Hematopoietic multipotent progenitor cell treated with erythropoietin and hydrocortisone succinate and interleukin-3 and kit ligand, for 8 days (in vitro differentiated cells): ENCODE measurements around the gene WDR31.
"Not testable (repeated sequence)": the region's sequence is repeated elsewhere in the genome, so short reads cannot be mapped to it uniquely, and the experiment has no call there.

Experiments
- DNase-seq: peaks from one replicate; pipeline ENCODE4 v3.0.0-alpha.2; 2015

Gene WDR31

DNA sequence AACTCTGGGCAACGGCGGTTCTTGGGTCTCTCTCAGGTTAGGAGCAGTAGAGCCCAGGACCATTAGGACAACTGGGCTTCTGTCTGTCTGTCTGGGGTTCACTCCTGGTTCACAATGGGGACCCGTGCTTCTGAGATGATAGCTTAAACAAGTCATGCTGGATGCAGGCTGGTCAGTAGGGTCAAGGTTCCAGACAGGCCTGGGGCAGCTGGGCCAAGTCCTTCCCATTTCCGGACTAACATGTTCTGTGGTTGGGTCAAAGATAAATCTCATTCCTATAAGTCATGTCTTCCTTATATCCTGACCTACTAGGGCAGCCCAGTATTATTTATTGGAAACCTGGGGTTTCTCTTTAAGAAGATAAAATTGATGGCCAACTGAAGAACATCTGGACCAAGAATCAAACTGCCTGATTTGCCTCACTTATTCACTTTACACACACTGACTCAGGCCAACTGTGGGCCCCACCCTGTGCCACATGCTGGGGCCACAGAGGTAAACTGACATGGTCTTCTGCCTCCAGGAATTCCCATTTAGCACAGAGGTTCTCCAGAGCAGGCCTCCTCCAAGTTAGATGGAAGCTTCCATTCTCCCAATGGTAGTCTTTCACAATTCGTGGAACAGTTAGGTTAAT is 28.4 kb upstream of the WDR31 start:
- no peak for DNase-seq

DNA sequence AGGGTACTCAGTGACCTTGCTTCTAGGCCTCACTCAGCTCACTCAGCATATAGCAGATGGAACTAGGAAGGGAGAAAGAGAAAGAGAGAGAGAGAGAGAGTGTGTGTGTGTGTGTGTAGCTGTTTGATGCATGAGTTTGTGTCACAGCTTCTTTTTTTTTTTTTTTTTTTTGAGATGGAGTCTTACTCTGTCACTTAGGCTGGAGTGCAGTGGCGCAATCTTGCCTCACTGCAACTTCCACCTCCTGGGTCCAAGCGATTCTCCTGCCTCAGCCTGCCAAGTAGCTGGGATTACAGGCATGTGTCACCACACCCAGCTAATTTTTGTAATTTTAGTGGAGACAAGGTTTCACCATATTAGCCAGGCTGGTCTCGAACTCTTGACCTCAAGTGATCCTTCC is 25.6 kb upstream of the WDR31 start:
- DNase-seq: not testable (repeated sequence)

DNA sequence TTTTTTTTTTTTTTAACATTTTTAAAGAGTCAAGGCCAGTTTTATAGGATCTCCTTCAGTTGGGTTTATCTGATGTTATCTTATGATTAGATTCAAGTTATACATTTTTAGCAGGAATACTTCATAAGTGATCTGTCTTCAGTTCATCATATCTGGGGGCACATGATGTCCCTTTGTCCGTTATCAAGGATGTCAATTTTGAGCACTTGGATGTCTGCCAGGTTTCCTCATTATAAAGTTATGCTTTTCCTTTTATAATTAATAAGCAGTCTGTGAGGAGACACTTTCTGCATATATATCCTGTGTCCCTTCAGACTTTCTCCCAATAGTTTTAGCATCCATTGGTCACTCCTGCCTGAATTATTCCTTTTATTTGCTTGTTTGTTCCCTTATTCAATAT is 24.9 kb upstream of the WDR31 start:
- DNase-seq: peak; percentile 81

DNA sequence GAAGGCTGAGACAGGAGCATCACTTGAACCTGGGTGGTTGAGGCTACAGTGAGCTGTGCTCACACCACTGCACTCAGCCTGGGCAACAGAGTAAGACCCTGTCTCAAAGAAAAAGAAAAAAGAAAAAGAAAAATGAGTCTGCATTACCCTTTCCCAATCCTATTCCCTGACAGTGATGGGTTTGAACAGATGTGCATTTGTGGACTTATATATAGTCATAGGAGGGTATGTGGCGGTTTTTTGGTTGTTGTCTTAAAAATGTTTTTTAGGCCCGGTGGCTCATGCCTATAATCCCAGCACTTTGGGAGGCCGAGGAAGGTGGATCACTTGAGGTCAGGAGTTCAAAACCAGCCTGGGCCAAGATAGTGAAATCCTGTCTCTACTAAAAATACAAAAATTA is 23.3 kb upstream of the WDR31 start:
- no peak for DNase-seq

DNA sequence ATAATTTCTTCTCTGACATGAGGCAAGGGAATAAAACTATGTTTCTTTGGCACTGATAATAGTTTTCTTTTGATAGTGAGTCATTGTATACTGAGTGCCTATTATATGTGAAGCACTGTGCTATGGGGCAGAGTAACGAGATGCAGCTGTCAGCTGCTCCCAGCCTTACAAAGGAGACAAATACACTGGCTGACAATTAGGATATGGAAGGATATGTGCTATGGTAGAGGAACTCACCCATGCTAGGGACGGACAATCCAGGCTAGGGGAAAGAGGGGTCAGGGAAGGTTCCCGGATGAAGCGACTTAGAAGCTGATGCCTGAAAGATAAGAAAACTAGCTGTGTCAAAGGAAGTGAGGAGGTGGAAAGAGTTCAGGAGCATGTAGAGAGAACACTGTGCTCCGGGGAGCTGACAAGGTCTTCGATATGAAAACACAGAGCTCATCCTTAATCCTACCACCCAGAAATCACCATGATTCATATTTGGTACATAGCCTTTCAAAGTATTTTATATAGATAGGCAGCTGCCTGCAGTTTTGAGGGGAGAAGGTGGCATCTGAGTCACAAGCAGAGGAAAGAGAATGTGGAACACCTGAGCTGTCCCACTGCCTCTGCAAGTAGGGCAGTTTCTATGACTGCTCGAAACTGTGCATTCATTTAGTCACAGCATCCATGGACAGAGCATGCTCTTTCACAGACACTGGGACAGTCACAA is 21.4 kb upstream of the WDR31 start:
- DNase-seq: no peak

DNA sequence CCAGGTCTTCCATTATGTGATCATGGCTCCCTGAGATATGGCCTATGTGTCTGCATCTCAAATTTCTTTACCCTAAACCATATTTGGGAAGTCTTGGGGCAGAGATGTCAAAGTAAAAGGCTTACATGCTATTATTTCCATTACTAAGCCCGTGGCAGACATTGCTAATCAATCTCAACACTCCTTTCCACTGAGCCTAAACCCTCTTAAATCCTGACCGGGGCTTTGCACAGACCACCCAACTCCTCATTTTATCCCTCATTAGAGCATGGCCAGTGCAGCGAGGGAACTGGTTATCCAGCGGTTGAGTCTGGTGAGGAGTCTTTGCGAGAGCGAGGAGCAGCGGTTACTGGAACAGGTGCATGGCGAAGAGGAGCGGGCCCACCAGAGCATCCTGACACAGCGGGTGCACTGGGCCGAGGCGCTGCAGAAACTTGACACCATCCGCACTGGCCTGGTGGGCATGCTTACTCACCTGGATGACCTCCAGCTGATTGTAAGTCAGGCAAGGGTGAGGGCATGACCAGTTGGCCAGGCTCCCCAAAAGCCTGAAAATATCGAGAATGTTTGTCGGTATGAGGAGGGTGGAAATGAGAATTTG is 20.3 kb upstream of the WDR31 start:
- DNase-seq: no peak

DNA sequence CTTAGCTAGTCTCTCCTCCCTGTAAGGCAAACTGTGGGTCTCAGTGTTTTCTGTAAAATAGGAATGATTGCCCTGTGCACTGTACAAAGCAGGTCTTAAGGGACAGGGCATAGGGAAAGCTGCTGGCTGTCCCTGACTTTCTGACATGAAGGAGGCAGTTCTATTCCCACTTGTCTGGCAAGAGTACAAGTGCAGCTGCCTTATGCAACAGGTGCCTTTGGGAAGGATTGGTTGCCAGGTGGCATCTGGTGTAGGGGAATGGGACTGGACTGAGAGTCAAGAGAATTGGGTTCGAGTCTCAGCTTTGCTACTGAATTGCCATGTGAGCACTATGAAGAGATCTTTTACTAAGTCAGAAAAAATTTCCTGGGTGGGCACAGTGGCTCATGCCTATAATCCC is 19.3 kb upstream of the WDR31 start:
- DNase-seq: no peak

DNA sequence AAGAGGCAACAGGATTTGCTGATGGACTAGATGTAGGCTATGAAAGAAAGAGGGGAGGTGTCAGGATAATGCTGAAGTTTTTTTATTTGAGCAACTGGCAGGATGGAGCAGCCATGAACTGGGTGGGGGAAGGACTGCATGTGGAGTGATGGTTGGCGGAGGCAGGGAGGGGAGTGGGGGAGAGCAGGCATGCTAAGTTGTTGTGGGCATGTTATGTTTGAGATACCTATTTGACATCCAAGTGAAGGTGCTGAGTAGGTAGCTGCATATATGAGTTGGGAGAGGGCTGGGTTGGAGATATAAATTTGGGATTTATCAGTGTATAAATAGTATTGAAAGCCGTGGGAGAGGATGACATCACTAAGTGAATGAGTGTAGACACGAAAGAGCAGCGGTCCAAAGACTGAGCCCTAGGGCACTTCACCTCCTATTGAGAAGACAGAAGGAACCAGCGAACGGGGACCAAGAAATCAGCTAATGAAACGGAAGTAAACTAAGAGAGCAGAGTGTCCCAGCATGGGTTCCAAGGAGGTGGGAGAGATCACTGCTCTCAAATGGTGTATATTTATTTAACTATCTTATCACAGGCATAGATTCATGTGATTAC is 16.7 kb upstream of the WDR31 start:
- no peak for DNase-seq

DNA sequence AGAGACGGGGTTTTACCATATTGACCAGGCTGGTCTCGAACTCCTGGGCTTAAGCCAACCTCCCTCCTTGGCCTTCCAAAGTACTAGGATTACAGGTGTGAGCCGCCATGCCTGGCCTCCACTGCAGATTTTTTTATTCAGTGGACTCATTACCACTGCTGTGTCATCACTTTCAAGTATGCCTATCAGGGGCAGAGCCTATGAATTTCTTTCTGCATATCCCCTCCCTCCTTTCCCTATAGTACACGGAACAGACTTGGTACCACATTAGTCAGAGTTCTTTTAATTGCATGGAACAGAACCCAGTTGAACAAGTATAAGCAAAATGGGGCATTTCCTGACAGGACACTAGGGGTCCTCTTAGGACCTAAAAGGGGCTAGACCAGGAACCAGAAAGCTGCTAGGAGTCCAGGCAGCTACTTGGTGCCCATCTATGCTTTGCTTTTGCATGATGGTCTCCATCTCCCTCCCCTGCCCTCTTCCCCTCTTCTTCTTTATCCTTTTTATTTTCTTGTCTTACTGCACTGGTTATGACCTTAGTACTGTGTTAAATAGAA is 15.0 kb upstream of the WDR31 start:
- peak; percentile 59 for DNase-seq

DNA sequence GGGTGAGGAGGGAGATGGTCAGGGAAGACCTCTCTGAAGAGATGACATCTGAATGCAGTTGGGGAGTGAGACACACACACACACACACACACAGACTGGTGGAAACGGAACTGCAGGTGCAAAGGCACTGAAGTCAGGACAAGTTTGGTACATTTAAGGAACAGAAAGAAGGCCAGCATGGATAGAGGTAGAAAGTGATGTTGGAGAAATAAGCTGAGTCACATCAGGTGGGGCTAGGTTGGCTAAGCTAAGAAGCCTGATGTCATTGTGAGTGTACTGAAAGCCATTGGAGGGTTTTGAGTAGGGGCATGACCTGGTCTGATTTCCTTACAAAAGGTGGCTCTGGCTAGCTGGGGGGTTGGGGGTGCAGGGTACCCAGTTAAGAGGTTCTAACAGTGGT is 12.3 kb upstream of the WDR31 start:
- no peak for DNase-seq

DNA sequence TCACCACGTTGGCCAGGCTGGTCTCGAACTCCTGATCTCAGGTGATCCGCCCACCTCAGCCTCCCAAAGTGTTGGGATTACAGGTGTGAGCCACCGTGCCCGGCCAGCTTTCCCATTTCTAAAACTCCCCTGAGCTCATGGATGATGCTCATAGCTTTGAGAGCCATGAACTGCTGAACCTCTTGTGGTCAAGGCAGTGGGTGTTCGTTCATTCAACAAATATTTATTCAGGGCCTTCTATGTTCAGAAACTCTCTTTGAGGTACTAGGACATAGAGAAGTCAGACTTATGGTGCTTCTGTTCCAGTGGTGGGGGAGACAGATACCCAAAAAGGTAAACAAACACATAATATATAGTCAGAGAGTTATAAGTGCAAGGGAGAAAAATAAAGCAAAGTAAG is 11.9 kb upstream of the WDR31 start:
- no peak for DNase-seq

DNA sequence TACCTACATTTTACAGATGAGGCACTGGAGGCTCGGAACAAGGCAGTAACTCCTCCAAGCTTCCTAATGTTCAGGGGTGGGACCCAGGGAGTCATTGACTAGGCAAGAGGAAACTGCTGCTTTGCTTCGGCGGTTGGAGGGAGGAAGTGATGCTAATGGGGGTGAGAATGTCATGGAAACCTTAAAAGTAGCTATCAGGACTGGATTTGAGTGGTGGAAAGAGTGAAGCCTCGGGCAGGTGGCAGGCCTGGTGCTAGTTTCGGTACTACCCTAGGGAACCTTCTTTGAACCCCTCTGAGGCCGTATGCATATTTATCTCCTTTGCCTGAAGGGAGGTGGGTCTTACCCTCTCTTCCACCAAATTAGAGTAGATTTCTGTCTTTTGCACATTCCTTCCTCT is 10.9 kb upstream of the WDR31 start:
- no peak for DNase-seq

DNA sequence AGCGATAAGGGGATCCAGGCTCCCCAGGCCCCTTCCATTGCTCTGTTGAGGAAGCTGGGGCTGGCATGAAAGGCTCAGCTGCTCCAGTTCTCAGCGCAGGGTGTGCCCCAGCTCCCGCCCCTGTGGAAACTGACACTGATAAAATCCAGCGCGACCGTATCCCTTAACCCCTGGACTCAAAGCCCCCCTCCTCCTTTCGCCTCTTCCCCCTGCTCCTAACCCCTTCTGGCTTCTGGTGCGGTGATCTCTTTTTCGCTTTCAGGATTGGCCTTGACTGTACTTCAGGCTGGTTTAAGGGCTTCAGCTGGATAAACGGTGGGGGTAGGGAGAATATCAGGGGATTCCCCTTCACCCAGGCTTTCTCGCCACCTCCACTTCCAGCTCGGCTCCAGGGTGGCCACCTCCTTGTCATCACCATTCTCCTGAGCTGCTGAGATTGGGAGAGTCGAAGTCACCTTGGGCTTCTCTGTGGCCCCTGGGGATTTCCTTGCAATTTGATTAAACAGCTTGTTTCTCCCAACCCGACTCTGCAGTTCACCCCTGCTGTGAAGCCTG is 10.1 kb upstream of the WDR31 start:
- no peak for DNase-seq

DNA sequence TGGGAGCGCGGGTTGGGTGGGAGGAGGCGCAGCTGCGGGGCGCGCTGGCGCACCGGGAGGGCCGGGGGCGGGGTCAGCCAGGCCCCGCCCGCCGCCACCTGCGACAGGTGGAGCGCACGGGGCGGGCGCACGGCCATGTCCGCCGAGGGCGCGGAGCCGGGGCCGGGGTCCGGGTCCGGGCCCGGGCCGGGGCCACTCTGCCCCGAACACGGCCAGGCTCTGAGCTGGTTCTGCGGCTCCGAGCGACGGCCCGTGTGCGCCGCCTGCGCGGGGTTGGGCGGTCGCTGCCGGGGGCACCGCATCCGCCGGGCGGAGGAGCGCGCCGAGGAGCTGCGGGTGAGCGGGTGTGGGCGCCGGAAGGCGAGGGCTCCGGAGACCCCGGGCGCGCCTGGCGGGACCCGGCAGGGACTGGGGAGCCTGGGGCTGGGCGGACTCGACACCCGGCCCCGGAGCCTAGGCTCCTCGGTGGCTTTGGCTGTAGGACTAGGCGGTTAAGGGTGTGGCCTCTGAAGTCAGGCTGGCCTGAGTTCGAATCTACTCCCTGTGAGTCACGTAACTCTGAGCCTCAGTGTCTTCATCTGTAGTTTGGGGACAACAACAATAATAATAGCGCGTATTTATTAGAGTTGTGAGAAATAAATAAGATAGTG is 9.5 kb upstream of the WDR31 start, which contains the start of gene BSPRY:
BSPRY (plus strand) TSS at position 97 of the 650 bp plus-strand sequence; CDS start at position 136, 39 bp downstream.
- peak; percentile 79 for DNase-seq

DNA sequence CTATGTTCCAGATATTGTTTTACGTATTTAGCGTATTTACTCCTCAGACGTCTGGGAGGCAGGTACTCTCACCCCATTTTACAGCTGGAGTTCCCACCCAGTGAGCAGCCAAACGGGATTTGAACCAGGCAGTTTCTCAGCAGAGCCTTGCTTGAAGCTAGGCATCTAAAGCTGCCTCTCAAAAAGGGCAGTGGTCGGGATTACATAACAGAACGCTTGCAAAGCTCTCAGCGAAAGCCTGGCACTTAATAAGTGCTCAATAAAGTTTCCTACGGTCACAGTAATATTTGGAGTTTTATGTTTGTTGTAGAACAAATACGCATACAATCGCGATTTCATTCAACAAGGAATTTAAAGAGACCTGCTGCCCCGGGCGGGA is 9.0 kb upstream of the WDR31 start:
- DNase-seq: no peak

DNA sequence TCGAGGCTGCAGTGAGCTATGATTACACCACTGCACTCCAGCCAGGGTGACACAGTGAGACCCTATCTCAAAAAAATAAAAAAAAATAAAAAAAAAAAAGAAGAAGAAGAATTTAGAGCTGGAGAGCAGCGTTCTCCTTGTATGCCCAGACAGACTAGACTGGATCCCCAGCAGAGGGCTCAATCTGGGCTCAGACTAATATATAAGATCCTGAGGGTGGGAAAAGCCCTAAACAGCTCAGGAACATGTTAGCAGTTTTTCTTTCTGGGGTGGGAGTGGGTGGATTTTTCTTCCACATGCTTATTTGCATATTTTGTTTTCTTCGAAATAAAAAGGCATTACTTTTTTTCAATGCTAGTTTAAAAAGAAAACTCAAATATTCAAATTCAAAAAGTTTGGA is 8.4 kb upstream of the WDR31 start:
- DNase-seq: no peak

DNA sequence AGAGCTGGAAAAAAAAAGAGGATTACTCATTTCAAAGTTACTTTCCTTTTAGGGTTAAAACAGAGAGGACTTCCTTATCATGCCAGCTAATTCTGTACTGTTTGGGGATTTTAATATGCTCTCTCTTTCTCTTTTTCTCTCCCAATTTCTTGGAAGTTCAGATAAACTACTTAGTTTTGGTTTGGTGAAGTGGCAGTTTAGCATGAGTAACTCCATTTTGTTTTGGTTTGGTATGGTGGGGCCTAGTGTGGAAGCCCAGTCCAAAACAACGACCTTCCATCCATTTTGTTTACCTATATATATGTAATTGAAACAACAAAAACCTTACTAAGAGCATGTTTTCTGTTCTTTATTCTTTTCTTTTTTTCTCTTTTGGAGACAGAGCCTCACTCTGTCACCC is 5.6 kb upstream of the WDR31 start:
- DNase-seq: no peak

DNA sequence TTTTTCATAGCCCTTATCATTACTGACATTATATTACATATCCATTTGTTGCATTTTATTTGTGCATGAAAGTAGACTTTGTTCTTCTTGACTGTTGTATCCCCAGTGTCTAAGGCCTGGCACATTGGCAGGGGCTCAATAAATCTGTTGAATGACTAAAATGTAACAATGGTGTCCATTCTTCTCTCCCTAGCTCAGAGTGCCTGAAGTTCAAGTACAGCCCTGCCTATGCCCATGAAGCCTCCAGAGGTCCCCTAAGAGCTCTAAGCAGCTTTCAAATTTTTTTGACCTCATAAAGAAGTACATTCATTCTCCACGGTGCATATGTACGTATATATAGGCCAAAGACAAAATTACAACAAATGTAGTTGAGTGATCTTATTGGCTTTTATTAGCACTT is 5.1 kb upstream of the WDR31 start:
- peak; percentile 30 for DNase-seq

DNA sequence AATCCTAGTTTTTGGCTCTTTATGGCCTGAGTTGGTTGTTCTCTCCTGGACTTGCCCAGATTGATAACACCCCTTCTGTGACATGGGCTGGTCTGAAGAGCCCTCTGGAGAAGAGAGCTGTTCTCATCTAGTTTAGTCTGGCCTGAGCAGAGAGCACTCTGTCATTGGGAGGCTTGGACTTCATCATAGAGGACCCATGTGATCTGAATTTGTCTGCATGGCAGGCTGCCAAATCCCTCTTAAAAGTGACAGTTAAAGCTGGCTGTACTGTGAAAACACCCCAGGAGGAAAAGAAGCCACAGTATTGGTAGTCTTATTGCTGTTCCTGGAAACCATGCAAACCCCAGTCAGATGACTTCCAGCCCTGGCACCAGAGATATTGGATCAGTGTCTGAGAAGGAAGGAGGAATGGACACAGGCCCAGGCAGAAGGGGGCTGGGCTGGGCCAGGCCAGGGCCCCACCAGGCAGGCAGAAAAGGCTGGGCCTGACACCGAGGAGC is 3.7 kb upstream of the WDR31 start:
- DNase-seq: peak; percentile 99

DNA sequence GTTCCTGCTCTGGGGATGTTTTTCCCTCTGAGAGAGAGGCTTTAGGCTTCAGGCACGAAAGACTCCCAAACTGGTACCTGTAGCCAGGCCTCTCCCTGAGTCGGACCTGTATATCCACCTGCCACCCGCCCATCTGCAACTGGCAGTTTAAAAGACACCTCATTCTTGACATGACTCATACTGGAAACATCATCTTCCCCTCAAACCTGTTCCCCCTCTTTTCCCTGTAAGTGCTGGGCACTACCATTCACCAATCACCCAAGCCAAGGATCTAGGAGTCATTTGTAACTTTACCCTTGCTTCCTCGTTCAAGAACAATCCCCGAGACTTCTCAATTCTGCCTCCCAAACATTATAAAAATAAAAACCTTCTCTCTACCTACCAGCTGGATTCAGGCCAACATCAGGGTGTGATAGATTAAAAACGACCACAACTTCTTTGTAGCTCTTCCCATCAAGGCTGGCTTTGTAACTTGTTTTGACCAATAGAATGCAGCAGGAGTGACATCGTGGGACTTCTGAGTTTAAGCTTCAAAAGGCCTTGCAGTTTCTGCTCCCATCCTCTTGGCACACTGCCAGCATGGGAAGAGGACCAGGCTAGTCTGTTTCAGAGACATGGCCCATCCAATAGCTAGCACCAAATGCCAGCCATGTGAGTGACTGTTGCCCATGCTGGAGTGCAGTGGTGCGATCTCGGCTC is 1.8 kb upstream of the WDR31 start:
- peak; percentile 96 for DNase-seq

DNA sequence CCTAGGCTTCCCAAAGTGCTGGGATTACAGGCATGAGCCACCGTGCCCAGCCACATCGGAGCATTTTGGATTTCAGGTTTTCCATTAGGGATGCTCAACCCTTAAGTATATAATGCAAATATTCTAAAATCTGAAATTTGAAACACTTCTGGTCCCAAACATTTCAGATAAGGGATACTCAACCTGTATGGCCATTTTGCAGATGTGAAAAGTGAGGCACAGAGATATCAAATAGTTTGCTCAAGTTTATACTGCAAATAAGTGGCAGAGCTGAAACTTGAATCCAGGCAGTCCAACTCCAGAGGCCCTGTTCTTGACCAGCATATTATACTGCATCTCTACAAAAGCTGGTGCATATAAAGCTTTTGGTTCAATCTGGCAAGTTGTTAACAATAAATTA is 2.4 kb downstream of the WDR31 start:
- DNase-seq: no peak

DNA sequence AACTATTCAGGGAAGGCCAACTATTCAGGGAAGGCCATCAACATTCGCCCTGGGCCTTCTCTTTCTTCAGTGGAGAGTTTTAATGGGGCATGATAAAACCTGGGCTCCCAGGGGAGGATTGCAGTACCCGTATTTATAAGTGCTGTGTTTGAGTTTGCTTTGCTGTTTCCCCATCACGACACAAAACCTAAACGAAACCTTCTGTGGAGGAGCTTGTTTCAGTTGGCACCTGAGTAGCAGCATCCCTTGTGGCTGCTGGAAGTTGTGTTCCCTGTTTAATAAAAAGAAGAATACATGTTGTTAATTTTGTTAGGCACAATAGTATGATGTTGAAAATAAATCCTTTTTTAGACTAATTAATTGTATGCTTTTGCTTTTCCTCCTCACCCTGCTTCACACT is 8.3 kb downstream of the WDR31 start:
- DNase-seq: no peak
